Lower leg skin (tissue), 4 donors: Measurements from ENCODE around the gene FNIP1. TPM values are rescaled to one million over a fixed set of nuclear protein-coding genes. Genes with fewer than 3 reads are reported as not detected.

ENCODE experiments used
- DNase-seq, 2 donors: peaks; one replicate each; pipeline ENCODE4 v3.0.0-alpha.2; 2019; ENCODE audit warnings: low spot score in 2 of 2
- H3K4me3 ChIP-seq: fragments of 200-600 bp; sonication (generic); 2 replicates; pipeline ENCODE4 v1.5.1; 2017; ENCODE audit warnings: mild to moderate bottlenecking, low read depth; ENCODE audit not compliant: poor library complexity, severe bottlenecking
- POLR2A ChIP-seq, 2 donors: fragments of 450-650 bp; IDR thresholded peaks; one replicate each; pipeline ENCODE4 v1.6.1; 2016 to 2017; ENCODE audit warnings: antibody characterized with exemption in 2 of 2, mild to moderate bottlenecking in 1 of 2, moderate library complexity in 1 of 2
- WGBS, 2 donors: methylation state at CpG; one replicate each; pipeline ENCODE4 v1.1.5; 2018; 5-methylcytosine and 5-hydroxymethylcytosine counted together
- intact Hi-C: fragments of 100-400 bp; cut with DNase I; formaldehyde crosslinking; loops from one replicate; pipeline ENCODE4 v1.15.0; 2023; ENCODE audit warnings: low total_unique reads
- total RNA-seq, 4 donors: library from RNA; depleted of rRNA; stranded (reverse); fragments of >200 nt; gene quantifications; one replicate each; pipeline ENCODE4 v1.1.0, GENCODE V29; 2016
- TF ChIP-seq, protein P1 (sequence below), 3 donors: fragments of 450-650 bp; IDR thresholded peaks; one replicate each; pipeline ENCODE4 v1.5.1; 2016; ENCODE audit warnings: antibody characterized with exemption in 3 of 3, mild to moderate bottlenecking in 3 of 3, moderate library complexity in 2 of 3

The FNIP1 gene
- total RNA-seq, 4 donors from 2014 or later = 31.3 to 48.1 (median 36.2) TPM

DNA sequence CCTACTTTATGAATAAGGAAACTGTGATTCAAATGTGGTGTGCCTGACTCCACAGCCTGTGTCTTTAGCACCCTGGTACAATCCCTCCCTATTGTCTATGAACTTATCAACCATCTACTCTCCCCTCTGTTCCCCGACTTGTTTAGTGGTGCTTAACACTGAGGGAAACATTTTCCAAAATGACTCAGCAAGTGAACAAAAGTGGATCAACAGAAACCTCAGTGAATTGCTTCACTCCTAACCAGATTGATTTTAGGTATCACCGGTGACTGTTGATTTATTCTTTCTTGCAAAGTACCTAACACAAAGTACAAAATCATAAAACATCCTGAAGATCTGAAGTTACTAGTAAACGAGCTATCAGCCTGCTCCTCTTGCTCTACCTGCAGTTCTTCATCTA is 119.7 kb downstream of the FNIP1 start:
- intact Hi-C loops = no loop called here
- H3K4me3 ChIP-seq = no peak overlapping the region
- TF ChIP-seq, protein P1, sequence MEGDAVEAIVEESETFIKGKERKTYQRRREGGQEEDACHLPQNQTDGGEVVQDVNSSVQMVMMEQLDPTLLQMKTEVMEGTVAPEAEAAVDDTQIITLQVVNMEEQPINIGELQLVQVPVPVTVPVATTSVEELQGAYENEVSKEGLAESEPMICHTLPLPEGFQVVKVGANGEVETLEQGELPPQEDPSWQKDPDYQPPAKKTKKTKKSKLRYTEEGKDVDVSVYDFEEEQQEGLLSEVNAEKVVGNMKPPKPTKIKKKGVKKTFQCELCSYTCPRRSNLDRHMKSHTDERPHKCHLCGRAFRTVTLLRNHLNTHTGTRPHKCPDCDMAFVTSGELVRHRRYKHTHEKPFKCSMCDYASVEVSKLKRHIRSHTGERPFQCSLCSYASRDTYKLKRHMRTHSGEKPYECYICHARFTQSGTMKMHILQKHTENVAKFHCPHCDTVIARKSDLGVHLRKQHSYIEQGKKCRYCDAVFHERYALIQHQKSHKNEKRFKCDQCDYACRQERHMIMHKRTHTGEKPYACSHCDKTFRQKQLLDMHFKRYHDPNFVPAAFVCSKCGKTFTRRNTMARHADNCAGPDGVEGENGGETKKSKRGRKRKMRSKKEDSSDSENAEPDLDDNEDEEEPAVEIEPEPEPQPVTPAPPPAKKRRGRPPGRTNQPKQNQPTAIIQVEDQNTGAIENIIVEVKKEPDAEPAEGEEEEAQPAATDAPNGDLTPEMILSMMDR (IDR thresholded peaks at IDR 0.05) = no peak
- no peak for TF ChIP-seq POLR2A (IDR thresholded peaks at IDR 0.05)

DNA sequence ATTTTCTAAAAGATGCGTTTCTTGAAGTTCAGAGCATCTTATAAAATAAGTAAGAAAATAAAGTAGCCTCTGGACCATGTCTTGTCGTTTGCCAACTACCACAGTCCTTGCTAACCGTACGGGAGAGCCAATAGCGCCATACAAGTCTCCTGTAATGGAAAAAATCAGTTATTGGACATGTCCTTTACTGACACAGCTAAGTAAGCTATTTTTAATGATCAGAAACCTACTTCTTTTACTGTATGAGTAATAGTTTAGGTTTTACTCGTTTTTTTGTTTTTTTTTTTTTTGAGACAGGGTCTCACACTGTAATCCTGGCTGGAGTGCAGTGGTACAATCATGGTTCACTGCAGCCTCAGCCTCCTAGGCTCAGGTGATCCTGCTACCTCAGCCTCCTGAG is 124.0 kb downstream of the FNIP1 start:
- intact Hi-C loops = no loop called here
- TF ChIP-seq POLR2A (IDR thresholded peaks at IDR 0.05) = no peak
- no peak overlapping the region for H3K4me3 ChIP-seq
- DNase-seq = no peak
- 28 to 61% methylated on average over 6 of the region's 6 CpGs for WGBS, 2 donors

More for the DNA sequence above, 119.7 kb downstream of the FNIP1 start:
- 83 to 88% methylated on average over 3 of the region's 3 CpGs for WGBS, 2 donors
- DNase-seq = no peak

DNA sequence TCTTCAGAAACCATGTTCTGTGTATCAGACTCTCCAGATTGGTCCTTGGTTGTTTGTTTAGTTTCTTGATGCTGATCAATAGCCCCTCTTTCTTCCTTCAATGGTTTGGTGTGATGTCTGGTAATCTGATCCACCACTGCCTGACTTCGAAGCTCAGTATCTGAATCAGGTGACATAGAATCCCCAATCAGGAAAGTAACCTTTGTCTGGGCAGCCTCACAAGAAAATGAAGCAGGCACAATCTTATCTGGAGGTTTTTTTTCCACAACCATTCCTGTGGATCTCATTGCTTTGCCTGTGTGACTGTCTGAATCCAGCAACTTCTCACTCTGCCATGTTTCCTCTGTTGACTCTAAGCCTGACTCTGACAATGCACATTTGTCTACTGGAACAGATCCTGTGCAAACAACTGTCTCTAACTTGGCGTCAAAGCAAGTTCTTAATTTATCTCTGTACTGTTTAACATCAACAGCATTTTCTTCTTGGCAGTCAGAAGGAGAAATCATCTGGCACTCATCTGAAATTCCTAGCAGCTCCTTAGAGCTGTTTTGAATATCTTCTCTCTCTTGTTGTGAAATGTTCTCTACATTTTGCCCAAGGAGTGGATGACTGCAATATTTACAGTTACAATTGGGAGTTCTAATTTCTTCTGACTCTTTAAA is 124.7 kb downstream of the FNIP1 start:
- no peak for TF ChIP-seq POLR2A (IDR thresholded peaks at IDR 0.05)
- TF ChIP-seq, protein P1 (IDR thresholded peaks at IDR 0.05) = no peak
- intact Hi-C loops = no loop called here
- 26 to 39% methylated on average over 2 of the region's 2 CpGs for WGBS, 2 donors
- DNase-seq = peak in 1 of 2 donors; percentile 49
- H3K4me3 ChIP-seq = no peak overlapping the region

DNA sequence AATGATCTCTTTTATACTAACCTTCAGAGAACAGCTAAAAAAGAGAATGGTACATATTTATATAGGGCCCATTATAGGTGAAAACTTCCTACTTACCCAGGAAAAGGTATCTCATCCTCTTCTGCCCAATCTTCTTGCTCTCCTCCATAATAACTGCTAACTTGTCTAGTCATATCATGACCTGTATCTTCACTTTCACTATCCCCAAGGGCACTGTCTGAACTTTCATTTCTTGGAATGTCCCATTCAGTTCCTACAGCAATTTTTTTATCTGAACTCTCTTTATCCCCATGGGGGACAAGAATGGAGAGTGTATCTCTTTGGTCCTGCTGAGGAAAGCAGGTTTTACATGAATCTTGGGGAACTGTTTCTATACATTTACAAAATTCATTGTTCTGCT is 125.4 kb downstream of the FNIP1 start:
- intact Hi-C loops = no loop called here
- DNase-seq = no peak
- TF ChIP-seq, protein P1 (IDR thresholded peaks at IDR 0.05) = no peak
- no peak for TF ChIP-seq POLR2A (IDR thresholded peaks at IDR 0.05)
- H3K4me3 ChIP-seq = no peak overlapping the region

DNA sequence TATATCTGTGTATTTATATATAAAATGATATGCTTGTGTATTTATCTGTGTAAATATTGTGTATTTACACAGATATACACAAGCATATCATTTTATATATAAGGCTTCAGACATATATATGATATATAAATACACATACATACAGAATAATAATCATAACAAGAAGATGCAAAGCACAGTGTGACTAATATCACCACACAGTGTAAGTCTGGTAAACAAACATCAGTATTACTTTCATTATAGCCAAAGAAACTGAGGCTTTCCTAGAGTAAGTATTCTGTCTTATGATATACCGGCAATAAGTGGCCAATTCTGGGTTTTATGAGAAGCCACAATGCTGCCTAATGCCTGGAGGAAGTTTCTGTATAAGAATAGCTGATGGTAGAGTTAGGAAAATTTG is 131.9 kb downstream of the FNIP1 start:
- WGBS, 2 donors = 85 to 97% methylated on average over 1 of the region's 1 CpG
- intact Hi-C loops = no loop called here
- TF ChIP-seq, protein P1 (IDR thresholded peaks at IDR 0.05) = no peak
- no peak for TF ChIP-seq POLR2A (IDR thresholded peaks at IDR 0.05)
- no peak overlapping the region for H3K4me3 ChIP-seq
- DNase-seq = no peak

DNA sequence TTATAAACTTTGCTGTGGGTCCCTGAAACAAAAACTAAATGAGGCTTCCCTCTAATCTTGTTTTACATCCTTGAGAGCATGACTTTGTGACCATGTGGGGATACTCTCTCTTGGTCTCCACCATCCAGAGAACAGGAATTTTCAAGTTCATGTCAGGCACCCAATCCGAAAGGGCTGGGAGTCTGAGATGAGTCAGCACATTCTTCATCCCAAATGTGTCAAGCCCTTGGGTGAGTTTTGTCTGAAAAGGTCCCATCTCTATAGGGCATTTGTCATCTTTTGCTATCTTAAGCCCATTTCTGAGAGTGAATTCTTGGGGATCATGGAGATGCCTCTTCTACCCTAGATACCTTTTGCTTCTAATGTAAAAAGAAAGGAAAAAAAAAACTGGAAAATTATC is 134.9 kb downstream of the FNIP1 start:
- intact Hi-C loops = no loop called here
- H3K4me3 ChIP-seq = no peak overlapping the region
- TF ChIP-seq, protein P1 (IDR thresholded peaks at IDR 0.05) = no peak
- WGBS, 2 donors = 92 to 96% methylated on average over 1 of the region's 1 CpG
- DNase-seq = no peak
